ENCODE results near the gene GTF2IRD1.
"Not testable (repeated sequence)": the region's sequence is repeated elsewhere in the genome, so short reads cannot be mapped to it uniquely, and the experiment has no call there.

The GTF2IRD1 gene

GRCh38 chr7:74526780-74527179 lies 73.1 kb downstream of the GTF2IRD1 start:
- H3K9me2 ChIP-seq (replicated peaks; ENCODE audit: control insufficient read depth, low read length) = no peaks in the 10 kb centered on the region
- H3K36me3 ChIP-seq (ENCODE audit: control insufficient read depth, low read length) = peaks cover 42% of the 10 kb centered on the region
- no peaks in the 10 kb centered on the region for H3K4me1 ChIP-seq (ENCODE audit: control insufficient read depth, low read length)
- no peaks in the 10 kb centered on the region for H3K9me3 ChIP-seq (ENCODE audit: control insufficient read depth, insufficient read depth, low read length)
- H3K4me3 ChIP-seq (ENCODE audit: low read length) = no peak overlapping the region
- H3K27ac ChIP-seq (ENCODE audit: low read depth, low read length) = no peak overlapping the region
- H4K20me1 ChIP-seq (ENCODE audit: control insufficient read depth, insufficient read depth, low read depth, low read length) = no peaks in the 10 kb centered on the region
- no peaks in the 10 kb centered on the region for H3F3A ChIP-seq (ENCODE audit: control insufficient read depth, insufficient read depth)
- H3K79me2 ChIP-seq (ENCODE audit: control insufficient read depth, low read length) = no peaks in the 10 kb centered on the region
- no peak overlapping the region for H3K4me2 ChIP-seq (ENCODE audit: low read length)
- TF ChIP-seq, protein P1, sequence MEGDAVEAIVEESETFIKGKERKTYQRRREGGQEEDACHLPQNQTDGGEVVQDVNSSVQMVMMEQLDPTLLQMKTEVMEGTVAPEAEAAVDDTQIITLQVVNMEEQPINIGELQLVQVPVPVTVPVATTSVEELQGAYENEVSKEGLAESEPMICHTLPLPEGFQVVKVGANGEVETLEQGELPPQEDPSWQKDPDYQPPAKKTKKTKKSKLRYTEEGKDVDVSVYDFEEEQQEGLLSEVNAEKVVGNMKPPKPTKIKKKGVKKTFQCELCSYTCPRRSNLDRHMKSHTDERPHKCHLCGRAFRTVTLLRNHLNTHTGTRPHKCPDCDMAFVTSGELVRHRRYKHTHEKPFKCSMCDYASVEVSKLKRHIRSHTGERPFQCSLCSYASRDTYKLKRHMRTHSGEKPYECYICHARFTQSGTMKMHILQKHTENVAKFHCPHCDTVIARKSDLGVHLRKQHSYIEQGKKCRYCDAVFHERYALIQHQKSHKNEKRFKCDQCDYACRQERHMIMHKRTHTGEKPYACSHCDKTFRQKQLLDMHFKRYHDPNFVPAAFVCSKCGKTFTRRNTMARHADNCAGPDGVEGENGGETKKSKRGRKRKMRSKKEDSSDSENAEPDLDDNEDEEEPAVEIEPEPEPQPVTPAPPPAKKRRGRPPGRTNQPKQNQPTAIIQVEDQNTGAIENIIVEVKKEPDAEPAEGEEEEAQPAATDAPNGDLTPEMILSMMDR (IDR thresholded peaks at IDR 0.05; ENCODE audit: low read depth, low read length, poor library complexity, severe bottlenecking) = no peak
- TF ChIP-seq EZH2phosphoT487 (IDR thresholded peaks at IDR 0.05; ENCODE audit: borderline replicate concordance, low read length) = no peak
- no peaks in the 10 kb centered on the region for H3K27me3 ChIP-seq (ENCODE audit: control insufficient read depth, low read length)

DNA sequence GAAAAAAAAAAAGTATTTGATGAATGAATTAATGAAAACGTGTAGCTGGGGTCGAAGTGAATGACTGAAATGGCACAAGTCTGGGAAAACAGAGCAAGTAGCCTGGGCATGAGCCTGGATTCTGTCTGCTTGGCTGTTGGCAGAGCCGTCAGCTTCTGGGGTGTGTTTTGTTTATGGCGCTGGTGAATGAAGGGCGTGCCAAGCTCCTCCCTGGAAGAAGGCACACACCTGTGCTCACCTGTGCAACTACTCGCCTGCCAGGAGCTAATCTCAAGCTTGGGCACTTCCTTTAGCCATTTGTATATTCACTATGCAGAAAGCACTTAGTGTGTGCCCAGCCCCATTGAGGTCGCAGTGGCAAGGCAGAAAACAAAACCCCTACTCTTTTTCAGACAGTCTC lies 74.1 kb downstream of the GTF2IRD1 start:
- H3K9me3 ChIP-seq (ENCODE audit: control insufficient read depth, insufficient read depth, low read length) = no peaks in the 10 kb centered on the region
- H3K27ac ChIP-seq (ENCODE audit: low read depth, low read length) = no peak overlapping the region
- TF ChIP-seq, protein P1 (IDR thresholded peaks at IDR 0.05; ENCODE audit: low read depth, low read length, poor library complexity, severe bottlenecking) = no peak
- TF ChIP-seq EZH2phosphoT487 (IDR thresholded peaks at IDR 0.05; ENCODE audit: borderline replicate concordance, low read length) = no peak
- H4K20me1 ChIP-seq (ENCODE audit: control insufficient read depth, insufficient read depth, low read depth, low read length) = no peaks in the 10 kb centered on the region
- H3K79me2 ChIP-seq (ENCODE audit: control insufficient read depth, low read length) = no peaks in the 10 kb centered on the region
- no peaks in the 10 kb centered on the region for H3K9me2 ChIP-seq (replicated peaks; ENCODE audit: control insufficient read depth, low read length)
- H3K4me1 ChIP-seq (ENCODE audit: control insufficient read depth, low read length) = no peaks in the 10 kb centered on the region
- no peaks in the 10 kb centered on the region for H3K27me3 ChIP-seq (ENCODE audit: control insufficient read depth, low read length)
- no peak overlapping the region for H3K4me2 ChIP-seq (ENCODE audit: low read length)
- H3K4me3 ChIP-seq (ENCODE audit: low read length) = no peak overlapping the region
- H3K36me3 ChIP-seq (ENCODE audit: control insufficient read depth, low read length) = peaks cover 38% of the 10 kb centered on the region
- no peaks in the 10 kb centered on the region for H3F3A ChIP-seq (ENCODE audit: control insufficient read depth, insufficient read depth)

DNA sequence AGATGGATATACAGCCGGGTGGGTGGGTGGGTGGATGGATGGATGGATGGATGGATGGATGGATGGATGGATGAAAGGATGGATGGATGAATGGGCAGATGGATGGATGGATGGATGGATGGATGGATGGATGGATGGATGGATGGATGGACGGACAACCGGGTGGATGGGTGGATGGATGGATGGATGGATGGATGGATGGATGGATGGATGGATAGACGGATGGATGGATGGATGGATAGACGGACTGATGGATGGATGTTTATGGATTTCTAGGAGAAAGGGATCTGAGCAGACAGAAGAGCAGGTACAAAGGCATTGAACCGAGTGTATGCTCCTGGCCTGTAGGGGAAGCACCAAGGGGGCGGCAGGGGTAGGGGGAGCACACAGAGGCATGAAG lies 75.1 kb downstream of the GTF2IRD1 start:
- H3K9me3 ChIP-seq (ENCODE audit: control insufficient read depth, insufficient read depth, low read length); H3K4me1 ChIP-seq (ENCODE audit: control insufficient read depth, low read length); H3K27me3 ChIP-seq (ENCODE audit: control insufficient read depth, low read length); H3K9me2 ChIP-seq (replicated peaks; ENCODE audit: control insufficient read depth, low read length); H3K79me2 ChIP-seq (ENCODE audit: control insufficient read depth, low read length); H4K20me1 ChIP-seq (ENCODE audit: control insufficient read depth, insufficient read depth, low read depth, low read length); H3K4me2 ChIP-seq (ENCODE audit: low read length); H3K27ac ChIP-seq (ENCODE audit: low read depth, low read length); H3F3A ChIP-seq (ENCODE audit: control insufficient read depth, insufficient read depth); H3K4me3 ChIP-seq (ENCODE audit: low read length): not testable (repeated sequence)
- H3K36me3 ChIP-seq (ENCODE audit: control insufficient read depth, low read length) = peaks cover 35% of the 10 kb centered on the region

DNA sequence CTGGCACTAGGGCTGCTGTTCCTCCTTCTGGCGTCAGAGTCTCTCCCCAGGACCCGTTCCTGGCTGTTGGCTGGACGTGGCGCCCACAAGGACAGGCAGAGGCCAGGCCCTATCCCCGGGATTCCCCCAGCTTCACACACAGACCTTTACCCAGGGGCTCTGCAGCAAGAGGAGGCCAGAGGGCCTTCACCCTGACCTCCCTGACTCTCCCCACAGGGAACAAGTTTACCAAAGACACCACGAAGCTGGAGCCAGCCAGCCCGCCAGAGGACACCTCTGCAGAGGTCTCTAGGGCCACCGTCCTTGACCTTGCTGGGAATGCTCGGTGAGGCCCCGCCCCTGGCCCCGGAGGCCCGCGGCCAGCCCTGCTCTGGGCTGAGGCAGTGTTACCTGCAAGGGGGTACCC lies 82.2 kb downstream of the GTF2IRD1 start:
- Histone ChIP-seq H3F3A (ENCODE audit: control insufficient read depth, insufficient read depth) (no peaks in the 10 kb centered on the region), H3K9me3 (ENCODE audit: control insufficient read depth, insufficient read depth, low read length) (no peaks in the 10 kb centered on the region), H3K27me3 (ENCODE audit: control insufficient read depth, low read length) (no peaks in the 10 kb centered on the region), H3K4me2 (ENCODE audit: low read length) (no peak overlapping the region), H4K20me1 (ENCODE audit: control insufficient read depth, insufficient read depth, low read depth, low read length) (no peaks in the 10 kb centered on the region), H3K4me3 (ENCODE audit: low read length) (no peak overlapping the region), H3K4me1 (ENCODE audit: control insufficient read depth, low read length) (no peaks in the 10 kb centered on the region), H3K79me2 (ENCODE audit: control insufficient read depth, low read length) (no peaks in the 10 kb centered on the region), H3K27ac (ENCODE audit: low read depth, low read length) (no peak overlapping the region), H3K36me3 (ENCODE audit: control insufficient read depth, low read length) (peaks cover 40% of the 10 kb centered on the region; the same call in 1 of the 2 replicates), H3K9me2 (replicated peaks; ENCODE audit: control insufficient read depth, low read length) (no peaks in the 10 kb centered on the region)
- no peak for TF ChIP-seq EZH2phosphoT487 (IDR thresholded peaks at IDR 0.05; ENCODE audit: borderline replicate concordance, low read length)
- TF ChIP-seq, protein P1 (IDR thresholded peaks at IDR 0.05; ENCODE audit: low read depth, low read length, poor library complexity, severe bottlenecking) = no peak

GRCh38 chr7:74541937-74542336 lies 88.2 kb downstream of the GTF2IRD1 start:
- H3F3A ChIP-seq (ENCODE audit: control insufficient read depth, insufficient read depth); H3K27ac ChIP-seq (ENCODE audit: low read depth, low read length); H3K9me3 ChIP-seq (ENCODE audit: control insufficient read depth, insufficient read depth, low read length); H3K4me2 ChIP-seq (ENCODE audit: low read length); H3K4me1 ChIP-seq (ENCODE audit: control insufficient read depth, low read length); H3K9me2 ChIP-seq (replicated peaks; ENCODE audit: control insufficient read depth, low read length); H4K20me1 ChIP-seq (ENCODE audit: control insufficient read depth, insufficient read depth, low read depth, low read length); H3K79me2 ChIP-seq (ENCODE audit: control insufficient read depth, low read length); H3K27me3 ChIP-seq (ENCODE audit: control insufficient read depth, low read length); H3K4me3 ChIP-seq (ENCODE audit: low read length): not testable (repeated sequence)
- H3K36me3 ChIP-seq (ENCODE audit: control insufficient read depth, low read length) = peaks cover 52% of the 10 kb centered on the region

Measured in DOHH2 (cell line).